ENCODE data around the gene MEIS3.

DNA sequence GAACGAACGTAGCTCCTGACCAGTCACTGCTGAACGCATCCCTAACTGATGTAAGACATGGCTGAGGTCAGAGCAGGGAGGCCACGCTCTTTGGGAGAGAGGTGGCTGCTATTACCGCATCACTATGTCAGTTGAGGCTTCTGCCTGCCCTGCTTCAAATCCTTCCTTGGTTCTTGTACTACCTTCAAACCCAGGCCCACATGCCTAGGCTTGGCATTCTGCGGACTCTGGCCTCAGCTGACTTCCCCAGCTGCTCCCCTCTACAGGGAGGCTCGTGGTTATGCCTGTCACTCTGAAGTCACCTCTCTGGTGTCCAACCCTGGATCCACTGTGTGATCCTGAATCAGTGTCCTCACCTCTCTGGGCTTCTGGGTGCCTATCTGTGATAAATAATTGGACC is 14.8 kb upstream of the MEIS3 start:
- TF ChIP-seq POLR2A (IDR thresholded peaks at IDR 0.05; ENCODE audit: borderline replicate concordance, extremely low read depth, insufficient read depth, insufficient read length) (no peak), EZH2phosphoT487 (IDR thresholded peaks at IDR 0.05; ENCODE audit: borderline replicate concordance) (no peak)
